Measurements from ENCODE around the gene ACACA.

ACACA gene

GRCh38 chr17:37041932-37042331 is 364.7 kb downstream of the ACACA start:
- H3K4me3 ChIP-seq (replicated peaks in 1 of 2; ENCODE audit: low read depth in 2 of 2, low read length in 2 of 2) = no peak overlapping the region
- TF ChIP-seq CTCF (IDR thresholded peaks at IDR 0.05; ENCODE audit: low read depth, low read length) = no peak
- DNase-seq (ENCODE audit: low read depth in 2 of 2) = no peak

GRCh38 chr17:37039269-37039668 is 367.4 kb downstream of the ACACA start:
- TF ChIP-seq CTCF (IDR thresholded peaks at IDR 0.05; ENCODE audit: low read depth, low read length) = no peak
- no peak for DNase-seq (ENCODE audit: low read depth in 2 of 2)
- no peak overlapping the region for H3K4me3 ChIP-seq (replicated peaks in 1 of 2; ENCODE audit: low read depth in 2 of 2, low read length in 2 of 2)

- H3K4me3 ChIP-seq (replicated peaks in 1 of 2; ENCODE audit: low read depth in 2 of 2, low read length in 2 of 2) = no peak overlapping the region
- no peak for TF ChIP-seq CTCF (IDR thresholded peaks at IDR 0.05; ENCODE audit: low read depth, low read length)
- no peak for DNase-seq (ENCODE audit: low read depth in 2 of 2)
Measured at GRCh38 chr17:37037590-37038155, 369.0 kb downstream of the ACACA start.

Data from cardiac fibroblast (primary cell).